ENCODE data around the gene IDE. TPM values are rescaled to one million over a fixed set of nuclear protein-coding genes. Genes with fewer than 3 reads are reported as not detected.

IDE gene
- total RNA-seq, 4 donors from 2014 or later: 22.6 to 59.7 (median 43.0) TPM

GRCh38 chr10:92595505-92595904 lies 21.6 kb upstream of the IDE start:
- Histone ChIP-seq H3K4me1 (no peaks in the 10 kb centered on the region), H3K4me3 (no peak overlapping the region), H3K27me3 (no peaks in the 10 kb centered on the region), H3K36me3 (no peaks in the 10 kb centered on the region), H3K9me3 (no peaks in the 10 kb centered on the region), H3K27ac (no peak overlapping the region)
- TF ChIP-seq POLR2A (IDR thresholded peaks at IDR 0.05) (no peak), CTCF (IDR thresholded peaks at IDR 0.05) (no peak)
- DNase-seq: no peak
- intact Hi-C loops (cut with DNase I; ENCODE audit: low total_unique reads): no loop called here

GRCh38 chr10:92593619-92594588 lies 20.0 kb upstream of the IDE start:
- Histone ChIP-seq H3K9me3 (no peaks in the 10 kb centered on the region), H3K27me3 (no peaks in the 10 kb centered on the region), H3K27ac (no peak overlapping the region), H3K4me3 (peak overlapping the region; percentile 51 to 75), H3K36me3 (no peaks in the 10 kb centered on the region), H3K4me1 (no peaks in the 10 kb centered on the region)
- intact Hi-C loops (cut with DNase I; ENCODE audit: low total_unique reads): no loop called here
- TF ChIP-seq POLR2A (IDR thresholded peaks at IDR 0.05) (no peak), CTCF (IDR thresholded peaks at IDR 0.05) (no peak)
- no peak for DNase-seq

- no peaks in the 10 kb centered on the region for H3K4me1 ChIP-seq
- peak; percentile 78 to 88 for TF ChIP-seq POLR2A (IDR thresholded peaks at IDR 0.05)
- TF ChIP-seq CTCF (IDR thresholded peaks at IDR 0.05): no peak
- peak; percentile 96 to 97 for DNase-seq
- H3K36me3 ChIP-seq: no peaks in the 10 kb centered on the region
- peak within 1 kb of the TSS; percentile 87 to 96 for H3K27ac ChIP-seq
- intact Hi-C loops (cut with DNase I; ENCODE audit: low total_unique reads): no loop called here
- peak within 1 kb of the TSS; percentile 51 to 75 for H3K4me3 ChIP-seq
- H3K9me3 ChIP-seq: no peaks in the 10 kb centered on the region
- H3K27me3 ChIP-seq: no peaks in the 10 kb centered on the region
Measured at GRCh38 chr10:92592761-92593618, 19.1 kb upstream of the IDE start, which contains the start of gene KIF11. Gene KIF11, plus strand, starts transcription at chr10:92593130. Its CDS starts 246 bp downstream, at chr10:92593376.

GRCh38 chr10:92591550-92592022 lies 17.7 kb upstream of the IDE start:
- TF ChIP-seq CTCF (IDR thresholded peaks at IDR 0.05): peak in 2 of 4 experiments; percentile 17 to 32
- peak; percentile 77 to 84 for TF ChIP-seq POLR2A (IDR thresholded peaks at IDR 0.05)
- Histone ChIP-seq H3K36me3 (no peaks in the 10 kb centered on the region), H3K27me3 (no peaks in the 10 kb centered on the region), H3K4me1 (no peaks in the 10 kb centered on the region), H3K9me3 (no peaks in the 10 kb centered on the region), H3K4me3 (peak overlapping the region; percentile 51 to 75), H3K27ac (peak overlapping the region; percentile 87 to 96)
- peak; percentile 88 to 89 for DNase-seq
- intact Hi-C loops (cut with DNase I; ENCODE audit: low total_unique reads): no loop called here

All from uterus (tissue), 4 donors.